Fibroblast of lung (primary cell): ENCODE measurements around the gene SURF6. TPM values are rescaled to one million over a fixed set of nuclear protein-coding genes. Genes with fewer than 3 reads are reported as not detected.

ENCODE experiments used
- DNase-seq, 2 donors: peaks; one replicate each; pipeline versions ENCODE4 v3.0.0 to v3.0.0-alpha.2; 2010; ENCODE audit warnings: low read depth in 2 of 2
- H2AFZ ChIP-seq: 2 replicates; pipeline ENCODE4 v1.5.1; 2012; ENCODE audit warnings: low read length, control low read depth, inconsistent platforms
- H3K27ac ChIP-seq: 2 replicates; pipeline ENCODE4 v1.5.1; 2011; ENCODE audit warnings: low read length, control low read depth; ENCODE audit not compliant: insufficient read depth
- H3K27me3 ChIP-seq: 2 replicates; pipeline ENCODE4 v1.5.1; 2011; ENCODE audit warnings: mild to moderate bottlenecking, low read length; ENCODE audit not compliant: control insufficient read depth, insufficient read depth
- H3K36me3 ChIP-seq: 2 replicates; pipeline ENCODE4 v1.5.1; 2011; ENCODE audit warnings: low read length; ENCODE audit not compliant: control insufficient read depth, insufficient read depth
- H3K4me1 ChIP-seq: 2 replicates; pipeline ENCODE4 v1.5.1; 2011; ENCODE audit warnings: low read length; ENCODE audit not compliant: control insufficient read depth, insufficient read depth; ENCODE audit errors: extremely low read depth
- H3K4me2 ChIP-seq: 2 replicates; pipeline ENCODE4 v1.5.1; 2011; ENCODE audit warnings: low read length, control low read depth; ENCODE audit not compliant: insufficient read depth; ENCODE audit errors: extremely low read depth
- H3K4me3 ChIP-seq, 4 experiments: fragments of 200-600 bp in 1 of 4; sonication (generic) in 1 of 4; replicated peaks in 1 of 4; 2 replicates each; pipeline ENCODE4 v1.5.1; 2011 to 2016; ENCODE audit warnings: low read length in 4 of 4, low read depth in 3 of 4, mild to moderate bottlenecking in 3 of 4, control low read depth in 2 of 4, inconsistent platforms in 1 of 4, mixed read lengths in 1 of 4; ENCODE audit not compliant: insufficient read depth in 1 of 4; ENCODE audit errors: control extremely low read depth in 1 of 4
- H3K79me2 ChIP-seq: 2 replicates; pipeline ENCODE4 v1.5.1; 2012; ENCODE audit warnings: mild to moderate bottlenecking, low read length, inconsistent platforms; ENCODE audit not compliant: control insufficient read depth, insufficient read depth
- H3K9ac ChIP-seq: 2 replicates; pipeline ENCODE4 v1.5.1; 2011; ENCODE audit warnings: mild to moderate bottlenecking, low read length, control low read depth; ENCODE audit not compliant: insufficient read depth
- H3K9me3 ChIP-seq: 2 replicates; pipeline ENCODE4 v1.5.1; 2012; ENCODE audit warnings: low read depth, low read length; ENCODE audit not compliant: control insufficient read depth, insufficient read depth
- H4K20me1 ChIP-seq: 2 replicates; pipeline ENCODE4 v1.5.1; 2011; ENCODE audit warnings: low read length; ENCODE audit not compliant: control insufficient read depth, insufficient read depth; ENCODE audit errors: extremely low read depth
- CTCF ChIP-seq, 2 donors: IDR thresholded peaks in 1 of 2; conservative IDR thresholded peaks in 1 of 2; 1 replicate in 1 of 2; 2 replicates in 1 of 2; pipeline ENCODE4 v1.5.1; 2011 to 2012; ENCODE audit warnings: low read length in 2 of 2, control low read depth in 1 of 2, inconsistent platforms in 1 of 2, low read depth in 1 of 2, mild to moderate bottlenecking in 1 of 2
- EZH2 ChIP-seq: IDR thresholded peaks from 2 replicates; pipeline ENCODE4 v1.5.1; 2012; ENCODE audit warnings: low read length, control low read depth, mild to moderate bottlenecking; ENCODE audit errors: missing control alignments
- polyA plus RNA-seq, 2 donors: library from polyadenylated mRNA; depleted of rRNA in 1 of 2; stranded (reverse) in 1 of 2; unstranded in 1 of 2; fragments of >200 nt; gene quantifications; 2 replicates each; pipeline ENCODE4 v1.2.1, GENCODE V29; 2011 to 2012; ENCODE audit warnings: missing spikeins in 1 of 2
- total RNA-seq: library from RNA; depleted of rRNA; stranded (reverse); fragments of >200 nt; gene quantifications from 2 replicates; pipeline ENCODE4 v1.2.1, GENCODE V29; 2014

Gene SURF6
- total and polyA plus RNA-seq, 2 donors (not counting 1 experiment from before 2014, with no cell fraction given): 4.8 to 8.3 TPM

GRCh38 chr9:133323991-133324703, 11.8 kb downstream of the SURF6 start:
- H3K9me3 ChIP-seq: no peaks in the 10 kb centered on the region
- no peaks in the 10 kb centered on the region for H3K79me2 ChIP-seq
- H4K20me1 ChIP-seq: no peaks in the 10 kb centered on the region
- no peaks in the 10 kb centered on the region for H3K36me3 ChIP-seq
- H3K4me3 ChIP-seq: no peak overlapping the region
- no peaks in the 10 kb centered on the region for H3K27me3 ChIP-seq
- H3K9ac ChIP-seq: no peak overlapping the region
- TF ChIP-seq CTCF (conservative IDR thresholded peaks at IDR 0.05 in 1 of 2, IDR thresholded peaks at IDR 0.05 in 1 of 2; ENCODE audit: low read depth in 1 of 2, low read length in 2 of 2): no peak
- TF ChIP-seq EZH2: no peak
- H3K4me1 ChIP-seq: no peaks in the 10 kb centered on the region
- no peak for DNase-seq
- H3K27ac ChIP-seq: no peak overlapping the region
- no peak overlapping the region for H2AFZ ChIP-seq
- H3K4me2 ChIP-seq: no peak overlapping the region

GRCh38 chr9:133323211-133323610, 12.8 kb downstream of the SURF6 start:
- no peak overlapping the region for H3K9ac ChIP-seq
- DNase-seq: no peak
- TF ChIP-seq EZH2 (no peak), CTCF (conservative IDR thresholded peaks at IDR 0.05 in 1 of 2, IDR thresholded peaks at IDR 0.05 in 1 of 2; ENCODE audit: low read depth in 1 of 2, low read length in 2 of 2) (no peak)

GRCh38 chr9:133322701-133323100, 13.3 kb downstream of the SURF6 start:
- H3K4me3 ChIP-seq: no peak overlapping the region
- H3K27me3 ChIP-seq: no peaks in the 10 kb centered on the region
- no peaks in the 10 kb centered on the region for H3K79me2 ChIP-seq
- no peak for TF ChIP-seq CTCF (conservative IDR thresholded peaks at IDR 0.05 in 1 of 2, IDR thresholded peaks at IDR 0.05 in 1 of 2; ENCODE audit: low read depth in 1 of 2, low read length in 2 of 2)
- no peak for TF ChIP-seq EZH2
- no peak for DNase-seq
- no peak overlapping the region for H3K9ac ChIP-seq
- H4K20me1 ChIP-seq: no peaks in the 10 kb centered on the region
- H3K4me2 ChIP-seq: no peak overlapping the region
- no peak overlapping the region for H2AFZ ChIP-seq
- H3K4me1 ChIP-seq: no peaks in the 10 kb centered on the region
- no peak overlapping the region for H3K27ac ChIP-seq
- no peaks in the 10 kb centered on the region for H3K36me3 ChIP-seq
- no peaks in the 10 kb centered on the region for H3K9me3 ChIP-seq

More at GRCh38 chr9:133323211-133323610, 12.8 kb downstream of the SURF6 start:
- Histone ChIP-seq H3K4me2 (no peak overlapping the region), H3K9me3 (no peaks in the 10 kb centered on the region), H3K4me1 (no peaks in the 10 kb centered on the region), H3K27me3 (no peaks in the 10 kb centered on the region), H3K79me2 (no peaks in the 10 kb centered on the region), H3K27ac (no peak overlapping the region), H3K36me3 (no peaks in the 10 kb centered on the region), H2AFZ (no peak overlapping the region), H3K4me3 (no peak overlapping the region), H4K20me1 (no peaks in the 10 kb centered on the region)
